HEK293 (cell line): ENCODE results near the gene ATP4A.

ENCODE experiments used
- GLIS2 ChIP-seq: fragments of 450-650 bp; formaldehyde crosslinking; IDR thresholded peaks from 2 replicates; pipeline ENCODE4 v1.5.1; 2016; ENCODE audit warnings: missing biosample characterization, missing genetic modification characterization
- MYNN ChIP-seq: fragments of 450-650 bp; formaldehyde crosslinking; IDR thresholded peaks from 2 replicates; pipeline ENCODE4 v1.5.1; 2016; ENCODE audit warnings: missing biosample characterization, missing genetic modification characterization, borderline replicate concordance
- OVOL3 ChIP-seq: fragments of 450-650 bp; formaldehyde crosslinking; IDR thresholded peaks from 2 replicates; pipeline ENCODE4 v1.5.1; 2016; ENCODE audit warnings: missing biosample characterization, missing genetic modification characterization
- RBAK ChIP-seq: fragments of 450-650 bp; formaldehyde crosslinking; IDR thresholded peaks from 2 replicates; pipeline ENCODE4 v1.5.1; 2016; ENCODE audit warnings: missing biosample characterization, missing genetic modification characterization
- REST ChIP-seq: fragments of 450-650 bp; formaldehyde crosslinking; IDR thresholded peaks from 2 replicates; pipeline ENCODE4 v1.5.1; 2016; ENCODE audit warnings: missing biosample characterization, missing genetic modification characterization
- SP7 ChIP-seq: fragments of 450-650 bp; formaldehyde crosslinking; IDR thresholded peaks from 2 replicates; pipeline ENCODE4 v1.5.1; 2016; ENCODE audit warnings: missing biosample characterization, missing genetic modification characterization
- WT1 ChIP-seq: fragments of 450-650 bp; formaldehyde crosslinking; IDR thresholded peaks from 2 replicates; pipeline ENCODE4 v1.5.1; 2016; ENCODE audit warnings: missing biosample characterization, missing genetic modification characterization
- YY1 ChIP-seq: fragments of 450-650 bp; formaldehyde crosslinking; IDR thresholded peaks from 2 replicates; pipeline ENCODE4 v1.5.1; 2018; ENCODE audit warnings: missing biosample characterization, missing genetic modification characterization
- ZBTB11 ChIP-seq: fragments of 450-650 bp; formaldehyde crosslinking; conservative IDR thresholded peaks from 2 replicates; pipeline ENCODE4 v1.5.1; 2016; ENCODE audit warnings: low read depth, missing biosample characterization, missing genetic modification characterization
- ZBTB6 ChIP-seq: fragments of 450-650 bp; formaldehyde crosslinking; IDR thresholded peaks from 2 replicates; pipeline ENCODE4 v1.5.1; 2017; ENCODE audit warnings: missing biosample characterization, missing genetic modification characterization
- ZFP3 ChIP-seq: fragments of 450-650 bp; formaldehyde crosslinking; IDR thresholded peaks from 2 replicates; pipeline ENCODE4 v1.5.1; 2016; ENCODE audit warnings: low read depth, missing biosample characterization, missing genetic modification characterization
- ZNF148 ChIP-seq: fragments of 450-650 bp; formaldehyde crosslinking; IDR thresholded peaks from 2 replicates; pipeline ENCODE4 v1.5.0; 2017; ENCODE audit warnings: missing biosample characterization, missing genetic modification characterization, borderline replicate concordance
- ZNF221 ChIP-seq: fragments of 450-650 bp; formaldehyde crosslinking; IDR thresholded peaks from 2 replicates; pipeline ENCODE4 v1.5.1; 2017; ENCODE audit warnings: missing biosample characterization, missing genetic modification characterization, borderline replicate concordance
- ZNF274 ChIP-seq, 2 experiments: fragments of 200-500 bp in 1 of 2; fragments of 450-650 bp in 1 of 2; sonication (Bioruptor generic) in 1 of 2; formaldehyde crosslinking in 1 of 2; IDR thresholded peaks; 2 replicates each; pipeline versions ENCODE4 v1.5.1 to v1.6.1; 2014 to 2016; ENCODE audit warnings: borderline replicate concordance in 1 of 2, inconsistent platforms in 1 of 2, low read length in 1 of 2, missing biosample characterization in 1 of 2, missing genetic modification characterization in 1 of 2
- ZNF335 ChIP-seq: fragments of 450-650 bp; formaldehyde crosslinking; conservative IDR thresholded peaks from 2 replicates; pipeline ENCODE4 v1.5.1; 2016; ENCODE audit warnings: missing biosample characterization, missing genetic modification characterization
- ZNF394 ChIP-seq: fragments of 450-650 bp; formaldehyde crosslinking; IDR thresholded peaks from 2 replicates; pipeline ENCODE4 v1.5.1; 2016; ENCODE audit warnings: missing biosample characterization, missing genetic modification characterization, mild to moderate bottlenecking, moderate library complexity, borderline replicate concordance
- ZNF501 ChIP-seq: fragments of 450-650 bp; formaldehyde crosslinking; IDR thresholded peaks from 2 replicates; pipeline ENCODE4 v1.5.1; 2016; ENCODE audit warnings: missing biosample characterization, missing genetic modification characterization
- ZNF521 ChIP-seq: fragments of 450-650 bp; formaldehyde crosslinking; IDR thresholded peaks from 2 replicates; pipeline ENCODE4 v1.5.1; 2017; ENCODE audit warnings: missing biosample characterization, mild to moderate bottlenecking, missing genetic modification characterization
- ZNF549 ChIP-seq: fragments of 450-650 bp; IDR thresholded peaks from 2 replicates; pipeline ENCODE4 v1.5.1; 2018; ENCODE audit warnings: missing biosample characterization, missing genetic modification characterization, mild to moderate bottlenecking, inconsistent platforms, moderate library complexity
- ZNF561 ChIP-seq: fragments of 450-650 bp; IDR thresholded peaks from 2 replicates; pipeline ENCODE4 v1.5.1; 2018; ENCODE audit warnings: missing biosample characterization, missing genetic modification characterization, borderline replicate concordance
- ZNF596 ChIP-seq: fragments of 450-650 bp; IDR thresholded peaks from 2 replicates; pipeline ENCODE4 v1.5.0; 2018; ENCODE audit warnings: missing biosample characterization, mild to moderate bottlenecking, missing genetic modification characterization, moderate library complexity
- ZNF623 ChIP-seq: fragments of 450-650 bp; formaldehyde crosslinking; IDR thresholded peaks from 2 replicates; pipeline ENCODE4 v1.5.1; 2016; ENCODE audit warnings: missing biosample characterization, missing genetic modification characterization
- ZNF837 ChIP-seq: fragments of 450-650 bp; formaldehyde crosslinking; IDR thresholded peaks from 2 replicates; pipeline ENCODE4 v1.5.1; 2016; ENCODE audit warnings: missing biosample characterization, missing genetic modification characterization
- ZSCAN18 ChIP-seq: fragments of 450-650 bp; formaldehyde crosslinking; IDR thresholded peaks from 2 replicates; pipeline ENCODE4 v1.5.1; 2016; ENCODE audit warnings: missing biosample characterization, missing genetic modification characterization
- ZSCAN23 ChIP-seq: fragments of 450-650 bp; formaldehyde crosslinking; IDR thresholded peaks from 2 replicates; pipeline ENCODE4 v1.5.1; 2016; ENCODE audit warnings: missing biosample characterization, missing genetic modification characterization
- ZSCAN30 ChIP-seq: fragments of 450-650 bp; IDR thresholded peaks from 2 replicates; pipeline ENCODE4 v1.5.1; 2018; ENCODE audit warnings: missing biosample characterization, mild to moderate bottlenecking, missing genetic modification characterization, moderate library complexity

Gene ATP4A

GRCh38 chr19:35557539-35558399 lies 5.7 kb downstream of the ATP4A start (continued):
- TF ChIP-seq ZBTB6 (tag by site-specific recombination) (no peak), ZFP3 (tag by site-specific recombination) (no peak), RBAK (tag by site-specific recombination) (no peak), ZNF561 (tag by site-specific recombination) (no peak), ZNF837 (tag by site-specific recombination) (no peak), ZNF335 (tag by site-specific recombination) (peak; percentile 94), ZNF501 (tag by site-specific recombination) (no peak; the same call in 1 of the 2 replicates), ZSCAN30 (tag by site-specific recombination) (no peak), REST (peak; percentile 74), ZSCAN18 (no peak), WT1 (tag by site-specific recombination) (no peak), SP7 (tag by site-specific recombination) (peak; percentile 79), ZNF521 (tag by site-specific recombination) (no peak), ZBTB11 (tag by site-specific recombination) (peak; percentile 65), ZNF596 (tag by site-specific recombination) (no peak), ZNF623 (tag by site-specific recombination) (no peak), MYNN (tag by site-specific recombination) (no peak), ZNF221 (tag by site-specific recombination) (no peak), GLIS2 (tag by site-specific recombination) (peak; percentile 78), ZSCAN23 (tag by site-specific recombination) (peak; percentile 94), ZNF148 (tag by site-specific recombination) (no peak), ZNF274 (IDR thresholded peaks at IDR 0.05; ENCODE audit: low read length) (no peak), ZNF274 (tag by site-specific recombination; IDR thresholded peaks at IDR 0.05; ENCODE audit: borderline replicate concordance) (no peak; the same call in 1 of the 2 replicates), YY1 (tag by site-specific recombination) (no peak), OVOL3 (tag by site-specific recombination) (no peak), ZNF549 (no peak), ZNF394 (peak; percentile 77; the same call in 1 of the 2 replicates)
